IMR-90 (cell line): ENCODE data around the gene PCED1B. TPM values are rescaled to one million over a fixed set of nuclear protein-coding genes. Genes with fewer than 3 reads are reported as not detected.

Source experiments
- ATAC-seq: fragments of 200-7000 bp; cut with Tn5 transposase; 2 replicates; pipeline ENCODE4 v1.9.1; 2020; ENCODE audit warnings: low read depth, mild to moderate bottlenecking, moderate library complexity
- BruUV-seq: library from RNA; stranded (reverse); fragments of 400-500 nt; replicated peaks from 2 replicates; lab custom pipeline; 2021; lab: Mats Ljungman, UMichigan
- CTCF ChIA-PET: fragments of 300-600 bp; formaldehyde crosslinking; extraction: SDS; loops from one replicate; lab custom pipeline; 2021; ENCODE audit warnings: antibody characterized with exemption; lab: Yijun Ruan, JAX
- POLR2A ChIA-PET: fragments of 300-600 bp; sonication (Branson Sonifier 250); formaldehyde crosslinking; loops from one replicate; lab custom pipeline; 2022; ENCODE audit warnings: antibody characterized with exemption; ENCODE audit not compliant: unreplicated experiment; lab: Charles Lee
- DNase-seq: peaks from one replicate; pipeline ENCODE4 v3.0.0; 2013
- H2AFZ ChIP-seq: replicated peaks from 2 replicates; pipeline ENCODE3; 2013; ENCODE audit warnings: low read length, mild to moderate bottlenecking; ENCODE audit not compliant: poor library complexity
- H2AK5ac ChIP-seq: 2 replicates; pipeline ENCODE4 v1.6.1; 2013; ENCODE audit warnings: low read depth, low read length, inconsistent platforms
- H2AK9ac ChIP-seq: replicated peaks from 2 replicates; pipeline ENCODE3; 2013; ENCODE audit warnings: mild to moderate bottlenecking, low read depth, low read length, moderate library complexity; ENCODE audit not compliant: poor library complexity
- H2BK120ac ChIP-seq: 2 replicates; pipeline ENCODE4 v1.6.1; 2013; ENCODE audit warnings: low read depth, low read length, inconsistent platforms
- H2BK15ac ChIP-seq: 3 replicates; pipeline ENCODE4 v1.6.1; 2013; ENCODE audit warnings: low read depth, low read length, inconsistent platforms
- H2BK20ac ChIP-seq: 2 replicates; pipeline ENCODE4 v1.6.1; 2013; ENCODE audit warnings: low read depth, mild to moderate bottlenecking, inconsistent platforms, low read length, moderate library complexity
- H2BK5ac ChIP-seq: 2 replicates; pipeline ENCODE4 v1.6.1; 2013; ENCODE audit warnings: mild to moderate bottlenecking, low read depth, low read length, inconsistent platforms; ENCODE audit not compliant: poor library complexity, severe bottlenecking
- H3K14ac ChIP-seq: replicated peaks from 2 replicates; pipeline ENCODE4 v1.6.1; 2013; ENCODE audit warnings: low read depth, low read length, inconsistent platforms
- H3K18ac ChIP-seq: 2 replicates; pipeline ENCODE4 v1.6.1; 2013; ENCODE audit warnings: low read depth, low read length, control low read depth
- H3K23ac ChIP-seq: 2 replicates; pipeline ENCODE4 v1.6.1; 2013; ENCODE audit warnings: low read depth, low read length, inconsistent platforms
- H3K27ac ChIP-seq: 2 replicates; pipeline ENCODE4 v1.5.1; 2013; ENCODE audit warnings: mild to moderate bottlenecking, control low read depth, low read length; ENCODE audit not compliant: insufficient read depth
- H3K27me3 ChIP-seq: 2 replicates; pipeline ENCODE4 v1.6.1; 2013; ENCODE audit warnings: low read length; ENCODE audit not compliant: control insufficient read depth, insufficient read depth
- H3K36me3 ChIP-seq: 2 replicates; pipeline ENCODE4 v1.6.1; 2013; ENCODE audit warnings: low read length, mixed read lengths; ENCODE audit not compliant: control insufficient read depth, insufficient read depth
- H3K4ac ChIP-seq: 2 replicates; pipeline ENCODE4 v1.6.1; 2013; ENCODE audit warnings: low read depth, low read length, inconsistent platforms
- H3K4me1 ChIP-seq: 2 replicates; pipeline ENCODE4 v1.6.1; 2013; ENCODE audit warnings: low read length, mixed read lengths; ENCODE audit not compliant: control insufficient read depth, insufficient read depth
- H3K4me2 ChIP-seq: 2 replicates; pipeline ENCODE4 v1.6.1; 2013; ENCODE audit warnings: low read depth, mild to moderate bottlenecking, control low read depth, low read length, moderate library complexity
- H3K4me3 ChIP-seq: 2 replicates; pipeline ENCODE4 v1.5.1; 2013; ENCODE audit warnings: low read depth, mild to moderate bottlenecking, control low read depth, low read length, moderate library complexity; ENCODE audit not compliant: insufficient read depth
- H3K56ac ChIP-seq: 2 replicates; pipeline ENCODE4 v1.6.1; 2013; ENCODE audit warnings: low read length, inconsistent platforms; ENCODE audit not compliant: insufficient read depth; ENCODE audit errors: extremely low read depth
- H3K79me1 ChIP-seq, 2 experiments: 2 replicates each; pipeline ENCODE4 v1.6.1; 2013; ENCODE audit warnings: low read length in 2 of 2, inconsistent platforms in 1 of 2, low read depth in 1 of 2
- H3K9ac ChIP-seq: 2 replicates; pipeline ENCODE4 v1.6.1; 2013; ENCODE audit warnings: low read depth, low read length, control low read depth
- H3K9me1 ChIP-seq: 2 replicates; pipeline ENCODE4 v1.6.1; 2013; ENCODE audit warnings: low read length, inconsistent platforms; ENCODE audit not compliant: insufficient read depth
- H3K9me3 ChIP-seq: 2 replicates; pipeline ENCODE4 v1.6.1; 2013; ENCODE audit warnings: low read length; ENCODE audit not compliant: control insufficient read depth, insufficient read depth
- H4K20me1 ChIP-seq: 2 replicates; pipeline ENCODE4 v1.6.1; 2013; ENCODE audit warnings: low read length, inconsistent platforms; ENCODE audit not compliant: insufficient read depth
- H4K5ac ChIP-seq: 2 replicates; pipeline ENCODE4 v1.6.1; 2013; ENCODE audit warnings: mild to moderate bottlenecking, low read depth, low read length, control low read depth
- H4K8ac ChIP-seq, 2 experiments: 2 replicates each; pipeline ENCODE4 v1.6.1; 2013; ENCODE audit warnings: low read depth in 2 of 2, low read length in 2 of 2, control low read depth in 1 of 2, inconsistent platforms in 1 of 2
- H4K91ac ChIP-seq: 2 replicates; pipeline ENCODE4 v1.6.1; 2013; ENCODE audit warnings: low read depth, low read length, inconsistent platforms; ENCODE audit not compliant: insufficient read depth
- CEBPB ChIP-seq: IDR thresholded peaks from 2 replicates; pipeline ENCODE4 v1.6.1; 2012; ENCODE audit warnings: low read depth, low read length, improper control_type of control experiment
- FOS ChIP-seq: fragments of 150-350 bp; IDR thresholded peaks from 2 replicates; pipeline ENCODE4 v1.6.1; 2016; ENCODE audit warnings: low read depth, low read length
- WGBS, 2 experiments: methylation state at CpG; one replicate each; pipeline versions ENCODE4 v1.1.5 to v1.1.7; 2013; ENCODE audit warnings: missing lambda C conversion rate in 2 of 2; ENCODE audit not compliant: insufficient read length in 1 of 2; ENCODE audit errors: extremely low coverage in 2 of 2; 5-methylcytosine and 5-hydroxymethylcytosine counted together
- dilution Hi-C: fragments of 300-500 bp; cut with HindIII; formaldehyde crosslinking; loops from one replicate; pipeline ENCODE4 v1.14.3; 2018; ENCODE audit warnings: low sequenced_read_pairs; ENCODE audit not compliant: unreplicated experiment
- in situ Hi-C: fragments of 300-500 bp; cut with MboI; formaldehyde crosslinking; loops from 3 replicates; pipeline ENCODE4 v1.14.3; 2019; ENCODE audit warnings: low sequenced_read_pairs, inconsistent platforms, mixed read lengths
- intact Hi-C: fragments of 100-400 bp; cut with micrococcal nuclease; formaldehyde crosslinking; loops from 2 replicates; pipeline ENCODE4 v1.10.0; 2022
- polyA plus RNA-seq, 3 experiments: library from polyadenylated mRNA; depleted of rRNA; stranded (reverse); fragments of >200 nt; gene quantifications; 2 replicates each; pipeline ENCODE4 v1.2.3, GENCODE V29; 2012; ENCODE audit warnings: low replicate concordance in 1 of 3
- total RNA-seq: library from RNA; depleted of rRNA; stranded (reverse); fragments of >200 nt; gene quantifications from 2 replicates; pipeline ENCODE4 v1.2.3, GENCODE V29; 2012
- TF ChIP-seq, protein P1 (sequence below): fragments of 150-350 bp; IDR thresholded peaks from 2 replicates; pipeline ENCODE4 v1.6.1; 2016; ENCODE audit warnings: low read depth, mild to moderate bottlenecking, low read length, moderate library complexity, borderline replicate concordance

PCED1B gene
- total and polyA plus RNA-seq, 2 of the 4 experiments (the other 2 are of a cell fraction): 0.36 to 2.6 TPM

GRCh38 chr12:47237751-47238211 lies 158.4 kb downstream of the PCED1B start:
- H2AFZ ChIP-seq: no peak overlapping the region
- H2BK120ac ChIP-seq: peak overlapping the region; percentile 38; the same call in 1 of the 2 replicates
- CTCF ChIA-PET: no interaction called here
- H4K8ac ChIP-seq: 0 out of 4 replicates have a peak overlapping the region, but pooled peaks of 1 of the 2 experiments have one; percentile 22
- H3K9ac ChIP-seq: no peak overlapping the region
- H4K20me1 ChIP-seq: no peaks in the 10 kb centered on the region
- peaks cover 4% of the 10 kb centered on the region for H3K4me1 ChIP-seq
- no peaks in the 10 kb centered on the region for H3K9me3 ChIP-seq
- no peak overlapping the region for H3K4me3 ChIP-seq
- peak overlapping the region; percentile 62; the same call in 2 of the 3 replicates for H2BK15ac ChIP-seq
- BruUV-seq: no TSS peak
- H3K27ac ChIP-seq: no peak overlapping the region
- H3K56ac ChIP-seq: no peak overlapping the region
- no peak overlapping the region for H3K4me2 ChIP-seq
- no peaks in the 10 kb centered on the region for H3K27me3 ChIP-seq
- no peaks in the 10 kb centered on the region for H3K9me1 ChIP-seq
- ATAC-seq: no peak
- H3K14ac ChIP-seq: peak overlapping the region; percentile 60; the same call in 1 of the 2 replicates
- no peak overlapping the region for H2AK9ac ChIP-seq
- H3K23ac ChIP-seq: peak overlapping the region; percentile 4; the same call in 1 of the 2 replicates
- POLR2A ChIA-PET: no interaction called here
- no peak overlapping the region for H2AK5ac ChIP-seq
- H4K91ac ChIP-seq: no peak overlapping the region
- DNase-seq: peak; percentile 7
- H2BK20ac ChIP-seq: peak overlapping the region; percentile 12; the same call in 1 of the 2 replicates
- in situ Hi-C loops (no loop called here), intact Hi-C loops (no loop called here), dilution Hi-C loops (no loop called here)
- no peak overlapping the region for H4K5ac ChIP-seq
- H2BK5ac ChIP-seq: peak overlapping the region; percentile 13
- H3K36me3 ChIP-seq: no peaks in the 10 kb centered on the region
- TF ChIP-seq CEBPB (0 out of 2 replicates have a peak, but pooled peaks have one; percentile 6), FOS (no peak)
- TF ChIP-seq, protein P1, sequence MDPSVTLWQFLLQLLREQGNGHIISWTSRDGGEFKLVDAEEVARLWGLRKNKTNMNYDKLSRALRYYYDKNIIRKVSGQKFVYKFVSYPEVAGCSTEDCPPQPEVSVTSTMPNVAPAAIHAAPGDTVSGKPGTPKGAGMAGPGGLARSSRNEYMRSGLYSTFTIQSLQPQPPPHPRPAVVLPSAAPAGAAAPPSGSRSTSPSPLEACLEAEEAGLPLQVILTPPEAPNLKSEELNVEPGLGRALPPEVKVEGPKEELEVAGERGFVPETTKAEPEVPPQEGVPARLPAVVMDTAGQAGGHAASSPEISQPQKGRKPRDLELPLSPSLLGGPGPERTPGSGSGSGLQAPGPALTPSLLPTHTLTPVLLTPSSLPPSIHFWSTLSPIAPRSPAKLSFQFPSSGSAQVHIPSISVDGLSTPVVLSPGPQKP: no peak
- WGBS, 2 experiments: no CpG with 5 or more reads among the region's 1 CpG
- peak overlapping the region; percentile 3; the same call in 1 of the 2 replicates for H3K4ac ChIP-seq
- H3K79me1 ChIP-seq: no peaks in the 10 kb centered on the region
- H3K18ac ChIP-seq: peak overlapping the region; percentile 14; the same call in 1 of the 2 replicates
